Measurements from ENCODE around the gene SNX15. TPM values are rescaled to one million over a fixed set of nuclear protein-coding genes. Genes with fewer than 3 reads are reported as not detected.

Gene SNX15
- total and polyA plus RNA-seq, 2 donors (not counting 3 experiments of a cell fraction or from before 2014, with no cell fraction given): 15.5 to 21.8 TPM

- no peak overlapping the region for H2AFZ ChIP-seq (ENCODE audit: low read depth, low read length)
- H3K9me1 ChIP-seq (replicated peaks; ENCODE audit: control insufficient read depth, extremely low read depth, insufficient read depth, low read length): no peaks in the 10 kb centered on the region
- no peaks in the 10 kb centered on the region for H4K20me1 ChIP-seq (replicated peaks; ENCODE audit: control insufficient read depth, extremely low read depth, insufficient read depth, low read length)
- H3K9me3 ChIP-seq (replicated peaks; ENCODE audit: control insufficient read depth, insufficient read depth, low read length): no peaks in the 10 kb centered on the region
- H3K4me3 ChIP-seq (replicated peaks in 1 of 3; ENCODE audit: insufficient read depth in 1 of 3, low read depth in 1 of 3, low read length in 3 of 3): no peak overlapping the region
- no peak overlapping the region for H3K9ac ChIP-seq (replicated peaks; ENCODE audit: extremely low read depth, insufficient read depth, low read length)
- intact Hi-C loops (cut with micrococcal nuclease) (no loop called here), dilution Hi-C loops (cut with MboI; ENCODE audit: extremely low pct_ligation_motif_present, low sequenced_read_pairs) (no loop called here)
- no peak overlapping the region for H3K27ac ChIP-seq (ENCODE audit: insufficient read depth, low read depth, low read length)
- DNase-seq (ENCODE audit: low read depth, low spot score) (no peak), FAIRE-seq (no peak)
- no peaks in the 10 kb centered on the region for H3K27me3 ChIP-seq (ENCODE audit: control insufficient read depth in 2 of 2, insufficient read depth in 2 of 2, low read length in 2 of 2)
- H3K79me2 ChIP-seq (ENCODE audit: control insufficient read depth, insufficient read depth, low read length): no peaks in the 10 kb centered on the region
- POLR2A ChIA-PET: no interaction called here
- BruUV-seq (replicated peaks): no TSS peak
- CTCF ChIA-PET: interaction anchor here (1.0 kb wide), 1 partner anchor 18 kb away, joined by 3 read pairs; no protein-coding TSS in a partner anchor
- no peaks in the 10 kb centered on the region for H3K4me1 ChIP-seq (ENCODE audit: control insufficient read depth, extremely low read depth, insufficient read depth, low read length)
- TF ChIP-seq GATA2 (IDR thresholded peaks at IDR 0.05; ENCODE audit: insufficient read depth, insufficient read length, low read depth, low read length) (no peak), MAX (IDR thresholded peaks at IDR 0.05; ENCODE audit: insufficient read depth, insufficient read length) (no peak), FOS (IDR thresholded peaks at IDR 0.05; ENCODE audit: borderline replicate concordance, insufficient read depth, low read length) (no peak), EZH2 (IDR thresholded peaks at IDR 0.05; ENCODE audit: borderline replicate concordance, low read depth, low read length, severe bottlenecking) (no peak), JUN (IDR thresholded peaks at IDR 0.05; ENCODE audit: borderline replicate concordance, insufficient read depth, insufficient read length, low read depth) (no peak), MYC (IDR thresholded peaks at IDR 0.05; ENCODE audit: low read depth, low read length) (no peak), POLR2AphosphoS5 (IDR thresholded peaks at IDR 0.05; ENCODE audit: insufficient read depth, low read depth, low read length) (no peak), POLR2A (IDR thresholded peaks at IDR 0.05; ENCODE audit: low read depth, low read length) (no peak)
- TF ChIP-seq, protein P1, sequence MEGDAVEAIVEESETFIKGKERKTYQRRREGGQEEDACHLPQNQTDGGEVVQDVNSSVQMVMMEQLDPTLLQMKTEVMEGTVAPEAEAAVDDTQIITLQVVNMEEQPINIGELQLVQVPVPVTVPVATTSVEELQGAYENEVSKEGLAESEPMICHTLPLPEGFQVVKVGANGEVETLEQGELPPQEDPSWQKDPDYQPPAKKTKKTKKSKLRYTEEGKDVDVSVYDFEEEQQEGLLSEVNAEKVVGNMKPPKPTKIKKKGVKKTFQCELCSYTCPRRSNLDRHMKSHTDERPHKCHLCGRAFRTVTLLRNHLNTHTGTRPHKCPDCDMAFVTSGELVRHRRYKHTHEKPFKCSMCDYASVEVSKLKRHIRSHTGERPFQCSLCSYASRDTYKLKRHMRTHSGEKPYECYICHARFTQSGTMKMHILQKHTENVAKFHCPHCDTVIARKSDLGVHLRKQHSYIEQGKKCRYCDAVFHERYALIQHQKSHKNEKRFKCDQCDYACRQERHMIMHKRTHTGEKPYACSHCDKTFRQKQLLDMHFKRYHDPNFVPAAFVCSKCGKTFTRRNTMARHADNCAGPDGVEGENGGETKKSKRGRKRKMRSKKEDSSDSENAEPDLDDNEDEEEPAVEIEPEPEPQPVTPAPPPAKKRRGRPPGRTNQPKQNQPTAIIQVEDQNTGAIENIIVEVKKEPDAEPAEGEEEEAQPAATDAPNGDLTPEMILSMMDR (IDR thresholded peaks at IDR 0.05; ENCODE audit: extremely low read depth in 1 of 2, insufficient read depth in 1 of 2, low read depth in 1 of 2, low read length in 2 of 2): no peak
- no peaks in the 10 kb centered on the region for H3K36me3 ChIP-seq (ENCODE audit: control insufficient read depth in 2 of 2, extremely low read depth in 1 of 2, insufficient read depth in 2 of 2, low read length in 2 of 2)
- H3K4me2 ChIP-seq (ENCODE audit: insufficient read depth, low read length): no peak overlapping the region
Observed at GRCh38 chr11:65058012-65058411, 30.8 kb downstream of the SNX15 start.
